KMS-11 (cell line): ENCODE measurements around the gene KANSL1.
A peak's percentile ranks its signal among the peaks of the same experiment; 100 is the strongest.

Experiments used
- H2AFZ ChIP-seq: fragments of 200-600 bp; sonication (generic); 2 replicates; pipeline ENCODE4 v1.6.1; 2016; ENCODE audit warnings: antibody characterized with exemption, mixed run types, low read depth
- H3K27ac ChIP-seq: fragments of 200-600 bp; sonication (generic); 2 replicates; pipeline ENCODE4 v1.6.1; 2016; ENCODE audit warnings: mild to moderate bottlenecking, mixed run types
- H3K27me3 ChIP-seq: fragments of 200-600 bp; sonication (generic); 2 replicates; pipeline ENCODE4 v1.6.1; 2017; ENCODE audit warnings: mild to moderate bottlenecking, low read depth, mixed run types, moderate library complexity; ENCODE audit not compliant: insufficient read depth
- H3K36me3 ChIP-seq: fragments of 200-600 bp; sonication (generic); 2 replicates; pipeline ENCODE4 v1.6.1; 2017; ENCODE audit warnings: mild to moderate bottlenecking, mixed run types; ENCODE audit not compliant: insufficient read depth
- H3K4me1 ChIP-seq: fragments of 200-600 bp; sonication (generic); 2 replicates; pipeline ENCODE4 v1.6.1; 2016; ENCODE audit warnings: mild to moderate bottlenecking, low read depth, mixed run types; ENCODE audit not compliant: poor library complexity, severe bottlenecking
- H3K4me2 ChIP-seq: fragments of 200-600 bp; sonication (generic); 2 replicates; pipeline ENCODE4 v1.7.0; 2016; ENCODE audit warnings: mild to moderate bottlenecking, mixed run types
- H3K4me3 ChIP-seq: fragments of 200-600 bp; sonication (generic); IDR thresholded peaks from 2 replicates; pipeline ENCODE4 v1.6.1; 2017; ENCODE audit warnings: low read depth, low read length, mixed read lengths; ENCODE audit not compliant: insufficient read depth
- H3K79me2 ChIP-seq: fragments of 200-600 bp; sonication (generic); 2 replicates; pipeline ENCODE4 v1.6.1; 2016; ENCODE audit warnings: low read depth, mixed run types; ENCODE audit not compliant: insufficient read depth
- H3K9ac ChIP-seq: fragments of 200-600 bp; sonication (generic); 2 replicates; pipeline ENCODE4 v1.6.1; 2016; ENCODE audit warnings: mild to moderate bottlenecking, mixed run types
- H4K20me1 ChIP-seq: fragments of 200-600 bp; sonication (generic); 2 replicates; pipeline ENCODE4 v1.6.1; 2016; ENCODE audit warnings: mild to moderate bottlenecking, mixed run types; ENCODE audit not compliant: insufficient read depth
- CTCF ChIP-seq: fragments of 200-600 bp; sonication (generic); conservative IDR thresholded peaks from 2 replicates; pipeline ENCODE4 v1.6.1; 2017; ENCODE audit warnings: low read depth, mild to moderate bottlenecking, antibody characterized with exemption, low read length, moderate library complexity, mixed read lengths

KANSL1 gene

DNA sequence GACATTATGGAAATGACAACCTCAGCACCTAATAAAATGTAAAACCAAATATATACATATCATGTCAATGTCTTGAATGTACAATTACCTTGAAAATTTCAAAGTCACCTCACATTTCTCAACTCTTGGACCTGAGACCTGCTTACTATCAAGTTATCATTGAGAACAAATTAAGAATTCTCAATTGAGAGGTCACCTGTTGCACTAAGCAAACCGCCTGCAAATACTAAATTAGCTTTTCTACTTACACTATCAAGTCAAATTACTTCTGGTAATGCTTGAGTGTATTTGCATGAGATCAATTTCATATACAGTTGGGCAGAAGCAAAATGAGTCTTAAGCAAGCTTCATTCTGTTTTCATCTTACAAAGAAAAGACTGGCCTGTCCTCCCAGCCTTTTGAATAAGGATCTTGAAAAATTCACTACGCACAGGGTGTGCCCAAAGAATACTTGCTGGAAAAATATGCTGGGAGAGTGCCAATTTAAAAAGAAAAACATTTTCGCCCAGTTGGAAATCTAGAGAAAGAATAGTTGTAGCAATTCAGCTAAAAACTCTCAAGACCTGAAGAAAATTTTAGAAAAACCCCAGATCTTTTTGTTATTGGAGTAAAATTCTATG lies 35.7 kb downstream of the KANSL1 start:
- Histone ChIP-seq H4K20me1 (peaks cover 61% of the 10 kb centered on the region), H3K27ac (peak overlapping the region; percentile 0; the same call in 1 of the 2 replicates), H3K27me3 (no peaks in the 10 kb centered on the region), H3K4me2 (peak overlapping the region; percentile 27), H3K36me3 (no peaks in the 10 kb centered on the region), H3K9ac (no peak overlapping the region), H3K4me1 (peaks cover 98% of the 10 kb centered on the region), H2AFZ (no peak overlapping the region), H3K4me3 (no peak overlapping the region), H3K79me2 (peaks cover 100% of the 10 kb centered on the region)
- TF ChIP-seq CTCF, result no peak

- H3K4me3 ChIP-seq, result no peak overlapping the region
- H3K9ac ChIP-seq, result no peak overlapping the region
- peaks cover 55% of the 10 kb centered on the region for H4K20me1 ChIP-seq
- H3K27ac ChIP-seq, result peak overlapping the region; percentile 64
- no peaks in the 10 kb centered on the region for H3K27me3 ChIP-seq
- peak overlapping the region; percentile 92 for H3K4me2 ChIP-seq
- H3K36me3 ChIP-seq, result no peaks in the 10 kb centered on the region
- TF ChIP-seq CTCF, result no peak
- H2AFZ ChIP-seq, result no peak overlapping the region
- peaks cover 100% of the 10 kb centered on the region for H3K79me2 ChIP-seq
- peaks cover 100% of the 10 kb centered on the region for H3K4me1 ChIP-seq
Measured at GRCh38 chr17:46154151-46154816, 38.9 kb downstream of the KANSL1 start.

- H3K4me2 ChIP-seq, result peak overlapping the region; percentile 92
- peaks cover 38% of the 10 kb centered on the region for H4K20me1 ChIP-seq
- H3K4me3 ChIP-seq, result no peak overlapping the region
- H2AFZ ChIP-seq, result no peak overlapping the region
- peaks cover 100% of the 10 kb centered on the region for H3K79me2 ChIP-seq
- peak overlapping the region; percentile 64 for H3K27ac ChIP-seq
- no peak for TF ChIP-seq CTCF
- H3K9ac ChIP-seq, result peak overlapping the region; percentile 14; the same call in 1 of the 2 replicates
- no peaks in the 10 kb centered on the region for H3K36me3 ChIP-seq
- H3K27me3 ChIP-seq, result no peaks in the 10 kb centered on the region
- H3K4me1 ChIP-seq, result peaks cover 100% of the 10 kb centered on the region
Measured at GRCh38 chr17:46152423-46152822, 40.8 kb downstream of the KANSL1 start.

- no peak for TF ChIP-seq CTCF
- Histone ChIP-seq H3K4me3 (no peak overlapping the region), H3K4me1 (peaks cover 100% of the 10 kb centered on the region), H3K4me2 (peak overlapping the region; percentile 92), H3K9ac (peak overlapping the region; percentile 14; the same call in 1 of the 2 replicates), H4K20me1 (peaks cover 33% of the 10 kb centered on the region), H3K79me2 (peaks cover 100% of the 10 kb centered on the region), H3K27me3 (no peaks in the 10 kb centered on the region), H2AFZ (no peak overlapping the region), H3K27ac (peak overlapping the region; percentile 64), H3K36me3 (no peaks in the 10 kb centered on the region)
Measured at GRCh38 chr17:46151762-46152161, 41.5 kb downstream of the KANSL1 start.
